IMR-90 (cell line): ENCODE measurements around the gene VSTM5. TPM values are rescaled to one million over a fixed set of nuclear protein-coding genes. Genes with fewer than 3 reads are reported as not detected.

ENCODE experiments used
- ATAC-seq: fragments of 200-7000 bp; cut with Tn5 transposase; 2 replicates; pipeline ENCODE4 v1.9.1; 2020; ENCODE audit warnings: low read depth, mild to moderate bottlenecking, moderate library complexity
- BruUV-seq: library from RNA; stranded (reverse); fragments of 400-500 nt; replicated peaks from 2 replicates; lab custom pipeline; 2021; lab: Mats Ljungman, UMichigan
- CTCF ChIA-PET: fragments of 300-600 bp; formaldehyde crosslinking; extraction: SDS; loops from one replicate; lab custom pipeline; 2021; ENCODE audit warnings: antibody characterized with exemption; lab: Yijun Ruan, JAX
- POLR2A ChIA-PET: fragments of 300-600 bp; sonication (Branson Sonifier 250); formaldehyde crosslinking; loops from one replicate; lab custom pipeline; 2022; ENCODE audit warnings: antibody characterized with exemption; ENCODE audit not compliant: unreplicated experiment; lab: Charles Lee
- DNase-seq: peaks from one replicate; pipeline ENCODE4 v3.0.0; 2013
- H2AFZ ChIP-seq: replicated peaks from 2 replicates; pipeline ENCODE3; 2013; ENCODE audit warnings: low read length, mild to moderate bottlenecking; ENCODE audit not compliant: poor library complexity
- H2AK5ac ChIP-seq: 2 replicates; pipeline ENCODE4 v1.6.1; 2013; ENCODE audit warnings: low read depth, low read length, inconsistent platforms
- H2AK9ac ChIP-seq: replicated peaks from 2 replicates; pipeline ENCODE3; 2013; ENCODE audit warnings: mild to moderate bottlenecking, low read depth, low read length, moderate library complexity; ENCODE audit not compliant: poor library complexity
- H2BK120ac ChIP-seq: 2 replicates; pipeline ENCODE4 v1.6.1; 2013; ENCODE audit warnings: low read depth, low read length, inconsistent platforms
- H2BK15ac ChIP-seq: 3 replicates; pipeline ENCODE4 v1.6.1; 2013; ENCODE audit warnings: low read depth, low read length, inconsistent platforms
- H2BK20ac ChIP-seq: 2 replicates; pipeline ENCODE4 v1.6.1; 2013; ENCODE audit warnings: low read depth, mild to moderate bottlenecking, inconsistent platforms, low read length, moderate library complexity
- H2BK5ac ChIP-seq: 2 replicates; pipeline ENCODE4 v1.6.1; 2013; ENCODE audit warnings: mild to moderate bottlenecking, low read depth, low read length, inconsistent platforms; ENCODE audit not compliant: poor library complexity, severe bottlenecking
- H3K14ac ChIP-seq: replicated peaks from 2 replicates; pipeline ENCODE4 v1.6.1; 2013; ENCODE audit warnings: low read depth, low read length, inconsistent platforms
- H3K18ac ChIP-seq: 2 replicates; pipeline ENCODE4 v1.6.1; 2013; ENCODE audit warnings: low read depth, low read length, control low read depth
- H3K23ac ChIP-seq: 2 replicates; pipeline ENCODE4 v1.6.1; 2013; ENCODE audit warnings: low read depth, low read length, inconsistent platforms
- H3K27ac ChIP-seq: 2 replicates; pipeline ENCODE4 v1.5.1; 2013; ENCODE audit warnings: mild to moderate bottlenecking, control low read depth, low read length; ENCODE audit not compliant: insufficient read depth
- H3K27me3 ChIP-seq: 2 replicates; pipeline ENCODE4 v1.6.1; 2013; ENCODE audit warnings: low read length; ENCODE audit not compliant: control insufficient read depth, insufficient read depth
- H3K36me3 ChIP-seq: 2 replicates; pipeline ENCODE4 v1.6.1; 2013; ENCODE audit warnings: low read length, mixed read lengths; ENCODE audit not compliant: control insufficient read depth, insufficient read depth
- H3K4ac ChIP-seq: 2 replicates; pipeline ENCODE4 v1.6.1; 2013; ENCODE audit warnings: low read depth, low read length, inconsistent platforms
- H3K4me1 ChIP-seq: 2 replicates; pipeline ENCODE4 v1.6.1; 2013; ENCODE audit warnings: low read length, mixed read lengths; ENCODE audit not compliant: control insufficient read depth, insufficient read depth
- H3K4me2 ChIP-seq: 2 replicates; pipeline ENCODE4 v1.6.1; 2013; ENCODE audit warnings: low read depth, mild to moderate bottlenecking, control low read depth, low read length, moderate library complexity
- H3K4me3 ChIP-seq: 2 replicates; pipeline ENCODE4 v1.5.1; 2013; ENCODE audit warnings: low read depth, mild to moderate bottlenecking, control low read depth, low read length, moderate library complexity; ENCODE audit not compliant: insufficient read depth
- H3K56ac ChIP-seq: 2 replicates; pipeline ENCODE4 v1.6.1; 2013; ENCODE audit warnings: low read length, inconsistent platforms; ENCODE audit not compliant: insufficient read depth; ENCODE audit errors: extremely low read depth
- H3K79me1 ChIP-seq, 2 experiments: 2 replicates each; pipeline ENCODE4 v1.6.1; 2013; ENCODE audit warnings: low read length in 2 of 2, inconsistent platforms in 1 of 2, low read depth in 1 of 2
- H3K9ac ChIP-seq: 2 replicates; pipeline ENCODE4 v1.6.1; 2013; ENCODE audit warnings: low read depth, low read length, control low read depth
- H3K9me1 ChIP-seq: 2 replicates; pipeline ENCODE4 v1.6.1; 2013; ENCODE audit warnings: low read length, inconsistent platforms; ENCODE audit not compliant: insufficient read depth
- H3K9me3 ChIP-seq: 2 replicates; pipeline ENCODE4 v1.6.1; 2013; ENCODE audit warnings: low read length; ENCODE audit not compliant: control insufficient read depth, insufficient read depth
- H4K20me1 ChIP-seq: 2 replicates; pipeline ENCODE4 v1.6.1; 2013; ENCODE audit warnings: low read length, inconsistent platforms; ENCODE audit not compliant: insufficient read depth
- H4K5ac ChIP-seq: 2 replicates; pipeline ENCODE4 v1.6.1; 2013; ENCODE audit warnings: mild to moderate bottlenecking, low read depth, low read length, control low read depth
- H4K8ac ChIP-seq, 2 experiments: 2 replicates each; pipeline ENCODE4 v1.6.1; 2013; ENCODE audit warnings: low read depth in 2 of 2, low read length in 2 of 2, control low read depth in 1 of 2, inconsistent platforms in 1 of 2
- H4K91ac ChIP-seq: 2 replicates; pipeline ENCODE4 v1.6.1; 2013; ENCODE audit warnings: low read depth, low read length, inconsistent platforms; ENCODE audit not compliant: insufficient read depth
- BHLHE40 ChIP-seq: fragments of 150-350 bp; IDR thresholded peaks from 2 replicates; pipeline ENCODE4 v1.6.1; 2016; ENCODE audit warnings: mild to moderate bottlenecking, low read depth, low read length
- CEBPB ChIP-seq: IDR thresholded peaks from 2 replicates; pipeline ENCODE4 v1.6.1; 2012; ENCODE audit warnings: low read depth, low read length, improper control_type of control experiment
- CHD1 ChIP-seq: IDR thresholded peaks from 2 replicates; pipeline ENCODE4 v1.6.1; 2012; ENCODE audit warnings: low read depth, low read length, improper control_type of control experiment
- ELK1 ChIP-seq: fragments of 150-350 bp; IDR thresholded peaks from 2 replicates; pipeline ENCODE4 v1.6.1; 2016; ENCODE audit warnings: low read depth, mild to moderate bottlenecking, low read length, moderate library complexity, borderline replicate concordance
- RAD21 ChIP-seq: IDR thresholded peaks from 2 replicates; pipeline ENCODE4 v1.6.1; 2012; ENCODE audit warnings: low read length, improper control_type of control experiment
- USF2 ChIP-seq: fragments of 150-350 bp; IDR thresholded peaks from 2 replicates; pipeline ENCODE4 v1.6.1; 2017; ENCODE audit warnings: mild to moderate bottlenecking, antibody characterized with exemption, low read length, low read depth
- WGBS, 2 experiments: methylation state at CpG; one replicate each; pipeline versions ENCODE4 v1.1.5 to v1.1.7; 2013; ENCODE audit warnings: missing lambda C conversion rate in 2 of 2; ENCODE audit not compliant: insufficient read length in 1 of 2; ENCODE audit errors: extremely low coverage in 2 of 2; 5-methylcytosine and 5-hydroxymethylcytosine counted together
- dilution Hi-C: fragments of 300-500 bp; cut with HindIII; formaldehyde crosslinking; loops from one replicate; pipeline ENCODE4 v1.14.3; 2018; ENCODE audit warnings: low sequenced_read_pairs; ENCODE audit not compliant: unreplicated experiment
- in situ Hi-C: fragments of 300-500 bp; cut with MboI; formaldehyde crosslinking; loops from 3 replicates; pipeline ENCODE4 v1.14.3; 2019; ENCODE audit warnings: low sequenced_read_pairs, inconsistent platforms, mixed read lengths
- intact Hi-C: fragments of 100-400 bp; cut with micrococcal nuclease; formaldehyde crosslinking; loops from 2 replicates; pipeline ENCODE4 v1.10.0; 2022
- polyA plus RNA-seq, 3 experiments: library from polyadenylated mRNA; depleted of rRNA; stranded (reverse); fragments of >200 nt; gene quantifications; 2 replicates each; pipeline ENCODE4 v1.2.3, GENCODE V29; 2012; ENCODE audit warnings: low replicate concordance in 1 of 3
- total RNA-seq: library from RNA; depleted of rRNA; stranded (reverse); fragments of >200 nt; gene quantifications from 2 replicates; pipeline ENCODE4 v1.2.3, GENCODE V29; 2012

Gene VSTM5
- total and polyA plus RNA-seq, 2 of the 4 experiments (the other 2 are of a cell fraction), result 0.36 to 0.43 TPM

- Histone ChIP-seq H3K4me1 (no peaks in the 10 kb centered on the region), H3K79me1 (no peaks in the 10 kb centered on the region), H4K8ac (no peak overlapping the region), H3K27me3 (peaks cover 2% of the 10 kb centered on the region; the same call in 1 of the 2 replicates), H4K20me1 (no peaks in the 10 kb centered on the region), H3K4me2 (no peak overlapping the region), H3K18ac (no peak overlapping the region), H3K36me3 (no peaks in the 10 kb centered on the region), H3K9me3 (no peaks in the 10 kb centered on the region), H3K4ac (no peak overlapping the region), H3K14ac (no peak overlapping the region), H4K5ac (no peak overlapping the region), H2BK120ac (no peak overlapping the region), H2BK20ac (no peak overlapping the region), H3K4me3 (no peak overlapping the region), H2AK9ac (no peak overlapping the region), H3K9ac (no peak overlapping the region), H3K27ac (no peak overlapping the region), H2BK15ac (no peak overlapping the region), H2AFZ (no peak overlapping the region), H3K23ac (no peak overlapping the region), H3K9me1 (no peaks in the 10 kb centered on the region; the same call in 1 of the 2 replicates), H2AK5ac (no peak overlapping the region), H3K56ac (no peak overlapping the region), H4K91ac (no peak overlapping the region), H2BK5ac (no peak overlapping the region)
- ChIA-PET CTCF (no interaction called here), POLR2A (no interaction called here)
- WGBS, 2 experiments, result 60% methylated on average over 1 of the region's 2 CpGs; no CpG with 5 or more reads in 1 of the 2 experiments
- intact Hi-C loops (no loop called here), in situ Hi-C loops (no loop called here), dilution Hi-C loops (no loop called here)
- TF ChIP-seq ELK1 (no peak), CEBPB (no peak), RAD21 (no peak), BHLHE40 (no peak), CHD1 (no peak), USF2 (no peak)
- DNase-seq (no peak), ATAC-seq (no peak)
- BruUV-seq, result no TSS peak
Observed at GRCh38 chr11:93840180-93840579, 10.2 kb downstream of the VSTM5 start.
